Left ventricle myocardium inferior (tissue), 1 donor: ENCODE results near the gene BBS9. TPM values are rescaled to one million over a fixed set of nuclear protein-coding genes. Genes with fewer than 3 reads are reported as not detected.

Source experiments
- DNase-seq: peaks from one replicate; pipeline ENCODE4 v3.0.0-alpha.2; 2020
- H3K27ac ChIP-seq: fragments of 200-600 bp; replicated peaks from 2 replicates; pipeline ENCODE4 v1.8.0; 2021
- H3K27me3 ChIP-seq: fragments of 200-600 bp; 2 replicates; pipeline ENCODE4 v1.8.0; 2021; ENCODE audit warnings: low read depth
- H3K36me3 ChIP-seq: fragments of 200-600 bp; 2 replicates; pipeline ENCODE4 v1.8.0; 2021
- H3K4me1 ChIP-seq: fragments of 200-600 bp; 2 replicates; pipeline ENCODE4 v1.8.0; 2021
- H3K4me3 ChIP-seq: fragments of 200-600 bp; 2 replicates; pipeline ENCODE4 v1.8.0; 2021; ENCODE audit warnings: mild to moderate bottlenecking, moderate library complexity
- H3K9me3 ChIP-seq: fragments of 200-600 bp; replicated peaks from 2 replicates; pipeline ENCODE4 v1.8.0; 2021
- intact Hi-C: fragments of 100-400 bp; cut with micrococcal nuclease; formaldehyde crosslinking; loops from one replicate; pipeline ENCODE4 v1.11.0; 2022
- total RNA-seq: library from RNA; stranded (reverse); fragmentation: NEBNext Ultra II Directional; extraction: Animal tissue kit (Norgen Biotek cat#: 25700); gene quantifications from one replicate; pipeline ENCODE4 v1.2.1, GENCODE V29; 2021
- TF ChIP-seq, protein P1 (sequence below): fragments of 200-600 bp; IDR thresholded peaks from 2 replicates; pipeline ENCODE4 v1.8.0; 2021; ENCODE audit warnings: antibody characterized with exemption, mild to moderate bottlenecking, borderline replicate concordance
- donor health status: DM: no; HTN: yes; CAD: no; lungs with severe emphysema.

BBS9 gene
- total RNA-seq, 1 donor from 2014 or later, result 13.7 TPM

DNA sequence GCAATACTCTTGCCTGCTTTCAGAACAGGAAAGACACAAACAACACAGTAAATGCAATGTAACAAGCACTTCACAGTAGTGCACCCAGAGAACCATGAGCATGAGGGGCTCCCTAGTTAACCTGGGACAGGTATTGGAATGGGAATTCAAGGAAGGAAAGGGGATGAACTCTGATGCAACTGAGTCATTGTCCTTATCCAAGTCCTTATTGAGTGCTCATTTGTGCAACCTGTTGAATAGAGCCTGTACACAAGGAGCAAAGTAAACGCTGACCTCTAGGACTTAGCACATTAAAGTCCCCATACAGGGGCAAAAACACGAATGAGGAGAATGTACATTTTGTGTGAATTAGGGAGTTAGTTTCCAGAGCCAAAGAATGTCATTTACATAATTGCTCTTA lies 499.5 kb downstream of the BBS9 start:
- TF ChIP-seq, protein P1, sequence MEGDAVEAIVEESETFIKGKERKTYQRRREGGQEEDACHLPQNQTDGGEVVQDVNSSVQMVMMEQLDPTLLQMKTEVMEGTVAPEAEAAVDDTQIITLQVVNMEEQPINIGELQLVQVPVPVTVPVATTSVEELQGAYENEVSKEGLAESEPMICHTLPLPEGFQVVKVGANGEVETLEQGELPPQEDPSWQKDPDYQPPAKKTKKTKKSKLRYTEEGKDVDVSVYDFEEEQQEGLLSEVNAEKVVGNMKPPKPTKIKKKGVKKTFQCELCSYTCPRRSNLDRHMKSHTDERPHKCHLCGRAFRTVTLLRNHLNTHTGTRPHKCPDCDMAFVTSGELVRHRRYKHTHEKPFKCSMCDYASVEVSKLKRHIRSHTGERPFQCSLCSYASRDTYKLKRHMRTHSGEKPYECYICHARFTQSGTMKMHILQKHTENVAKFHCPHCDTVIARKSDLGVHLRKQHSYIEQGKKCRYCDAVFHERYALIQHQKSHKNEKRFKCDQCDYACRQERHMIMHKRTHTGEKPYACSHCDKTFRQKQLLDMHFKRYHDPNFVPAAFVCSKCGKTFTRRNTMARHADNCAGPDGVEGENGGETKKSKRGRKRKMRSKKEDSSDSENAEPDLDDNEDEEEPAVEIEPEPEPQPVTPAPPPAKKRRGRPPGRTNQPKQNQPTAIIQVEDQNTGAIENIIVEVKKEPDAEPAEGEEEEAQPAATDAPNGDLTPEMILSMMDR, result no peak

DNA sequence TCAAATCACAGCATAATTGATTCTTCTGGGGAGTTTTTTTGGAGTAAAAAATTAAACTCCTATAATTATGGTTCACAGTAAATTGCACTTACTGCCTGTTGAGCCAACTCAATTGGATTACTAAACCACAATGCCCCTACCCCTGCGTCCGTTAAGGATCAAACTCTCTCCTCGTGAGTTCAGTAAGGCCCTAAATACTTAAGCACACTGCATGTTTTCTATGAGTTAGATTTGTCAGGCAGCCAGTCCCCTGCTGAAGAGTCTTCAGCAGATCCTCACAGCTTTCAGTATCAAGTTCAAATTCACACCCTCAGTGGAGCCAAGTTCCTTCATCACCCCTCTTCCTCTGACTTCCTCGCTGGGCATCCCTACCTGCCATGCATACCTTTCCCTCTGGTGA lies 501.0 kb downstream of the BBS9 start:
- no peaks in the 10 kb centered on the region for H3K27me3 ChIP-seq

More for the DNA sequence above, 499.5 kb downstream of the BBS9 start:
- no peak for DNase-seq
- H3K4me1 ChIP-seq, result no peaks in the 10 kb centered on the region
- H3K27ac ChIP-seq, result no peak overlapping the region
- peaks cover 17% of the 10 kb centered on the region for H3K9me3 ChIP-seq
- no peak overlapping the region for H3K4me3 ChIP-seq
- H3K27me3 ChIP-seq, result no peaks in the 10 kb centered on the region
- no peaks in the 10 kb centered on the region for H3K36me3 ChIP-seq
- intact Hi-C loops, result no loop called here

DNA sequence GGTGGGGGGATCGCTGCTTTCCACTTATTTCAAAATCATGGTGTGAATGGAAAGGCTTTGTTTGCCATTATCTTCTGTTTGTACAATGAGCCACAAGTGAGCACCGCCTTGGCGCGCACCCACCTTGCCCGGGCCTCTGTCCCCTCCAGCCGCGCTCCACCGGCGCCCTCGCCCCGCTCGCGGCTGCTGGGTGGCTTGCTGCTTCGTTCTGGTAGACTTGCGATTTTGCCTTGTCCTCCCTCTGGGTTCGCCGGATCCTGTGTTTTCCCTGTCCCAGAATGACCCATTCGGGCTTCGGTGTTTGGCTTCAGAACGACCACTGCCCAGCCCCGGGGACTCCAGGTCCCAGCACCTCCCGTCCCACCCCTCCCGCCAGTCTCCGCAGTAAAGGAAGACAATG lies 503.0 kb downstream of the BBS9 start:
- TF ChIP-seq, protein P1, result no peak
- no peak overlapping the region for H3K4me3 ChIP-seq
- H3K27me3 ChIP-seq, result no peaks in the 10 kb centered on the region
- H3K27ac ChIP-seq, result no peak overlapping the region
- no peak for DNase-seq
- H3K9me3 ChIP-seq, result no peaks in the 10 kb centered on the region
- intact Hi-C loops, result no loop called here
- H3K4me1 ChIP-seq, result no peaks in the 10 kb centered on the region
- H3K36me3 ChIP-seq, result peaks cover under 1% of the 10 kb centered on the region

More for the DNA sequence above, 501.0 kb downstream of the BBS9 start:
- no peaks in the 10 kb centered on the region for H3K36me3 ChIP-seq
- no peaks in the 10 kb centered on the region for H3K4me1 ChIP-seq
- H3K9me3 ChIP-seq, result peaks cover 17% of the 10 kb centered on the region
- TF ChIP-seq, protein P1, result no peak
- H3K27ac ChIP-seq, result no peak overlapping the region
- DNase-seq, result no peak
- intact Hi-C loops, result no loop called here
- H3K4me3 ChIP-seq, result no peak overlapping the region

DNA sequence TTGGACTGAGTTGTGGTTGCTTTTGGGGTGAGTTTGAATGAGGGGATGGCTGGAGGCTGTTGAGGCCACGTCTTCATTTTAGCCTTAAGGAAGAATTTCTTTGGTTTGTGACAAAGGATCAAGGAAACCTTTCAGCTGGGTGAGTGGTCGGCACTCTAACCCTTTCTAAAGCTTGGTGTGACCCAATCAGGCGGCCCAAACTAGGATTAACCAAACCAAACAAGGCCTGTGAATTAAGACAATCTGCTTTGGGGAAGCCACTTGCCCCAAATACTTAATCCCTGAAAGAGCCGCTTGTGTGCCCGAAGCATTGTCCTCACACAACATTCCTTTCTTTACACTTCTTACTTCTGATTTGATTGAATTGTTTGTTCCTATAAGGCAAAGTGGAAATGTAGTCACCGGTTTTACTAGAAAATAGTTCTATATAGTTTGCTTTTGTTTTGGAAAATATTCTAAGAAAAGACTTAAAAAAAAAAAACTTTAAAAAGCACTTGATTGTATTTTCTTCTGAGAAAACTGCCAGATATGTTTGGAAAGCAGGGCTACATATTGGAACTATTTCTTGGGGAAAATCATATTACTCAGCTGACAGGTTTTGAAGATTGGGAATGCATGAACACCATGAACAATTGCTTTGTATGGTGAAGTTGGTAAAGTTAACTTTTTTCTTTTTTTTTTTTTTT lies 503.6 kb downstream of the BBS9 start:
- DNase-seq, result no peak
- Histone ChIP-seq H3K4me1 (no peaks in the 10 kb centered on the region), H3K4me3 (no peak overlapping the region), H3K27ac (no peak overlapping the region), H3K27me3 (no peaks in the 10 kb centered on the region), H3K9me3 (no peaks in the 10 kb centered on the region), H3K36me3 (peaks cover 6% of the 10 kb centered on the region)
- intact Hi-C loops, result no loop called here
- TF ChIP-seq, protein P1, result no peak

DNA sequence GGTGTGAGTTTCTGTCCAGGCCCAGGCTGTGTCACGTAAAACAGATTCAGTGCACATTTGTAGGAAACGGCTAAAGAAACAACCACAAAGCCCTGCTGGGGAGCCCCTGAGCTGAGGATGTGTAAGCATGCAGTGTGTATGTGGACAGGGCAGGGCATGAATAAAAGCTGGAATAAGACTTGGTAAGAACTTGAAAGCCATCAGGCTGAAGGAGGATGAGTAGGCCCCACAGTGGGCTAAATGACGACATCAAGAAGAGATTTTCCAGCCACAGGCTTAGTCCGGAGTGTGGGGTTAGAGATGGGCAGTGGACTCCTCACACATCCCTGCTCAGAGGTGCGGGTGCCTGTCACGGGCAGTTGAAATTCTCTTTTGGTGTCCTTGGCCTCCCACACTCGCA lies 505.2 kb downstream of the BBS9 start:
- no peak for DNase-seq
- H3K27ac ChIP-seq, result no peak overlapping the region
- no peaks in the 10 kb centered on the region for H3K9me3 ChIP-seq
- TF ChIP-seq, protein P1, result no peak
- peaks cover 6% of the 10 kb centered on the region for H3K36me3 ChIP-seq
- H3K27me3 ChIP-seq, result no peaks in the 10 kb centered on the region
- H3K4me3 ChIP-seq, result no peak overlapping the region
- H3K4me1 ChIP-seq, result no peaks in the 10 kb centered on the region
- intact Hi-C loops, result no loop called here
